Peyer's patch (tissue), 4 donors: ENCODE data around the gene PF4V1. TPM values are rescaled to one million over a fixed set of nuclear protein-coding genes. Genes with fewer than 3 reads are reported as not detected.

Experiments used
- DNase-seq, 3 donors: peaks; one replicate each; pipeline ENCODE4 v3.0.0-alpha.2; 2017 to 2019
- H3K27ac ChIP-seq, 4 donors: fragments of 200-600 bp; sonication (generic); one replicate each; pipeline ENCODE4 v1.5.1; 2016 to 2019
- H3K27me3 ChIP-seq, 2 donors: fragments of 200-600 bp; sonication (generic); one replicate each; pipeline ENCODE4 v1.5.1; 2019
- H3K36me3 ChIP-seq, 3 donors: fragments of 200-600 bp; sonication (generic); one replicate each; pipeline ENCODE4 v1.5.1; 2016 to 2019
- H3K4me1 ChIP-seq, 4 donors: fragments of 200-600 bp; sonication (generic); one replicate each; pipeline ENCODE4 v1.5.1; 2016 to 2019
- H3K4me3 ChIP-seq, 4 donors: fragments of 200-600 bp; sonication (generic); 1 replicate in 3 of 4; 2 replicates in 1 of 4; pipeline ENCODE4 v1.5.1; 2016 to 2019; ENCODE audit warnings: mild to moderate bottlenecking in 1 of 4
- H3K9me3 ChIP-seq, 4 donors: fragments of 200-600 bp; sonication (generic); one replicate each; pipeline ENCODE4 v1.5.1; 2016 to 2019; ENCODE audit warnings: mild to moderate bottlenecking in 1 of 4
- POLR2A ChIP-seq, 2 donors: fragments of 450-650 bp; IDR thresholded peaks; one replicate each; pipeline ENCODE4 v1.5.1; 2017; ENCODE audit warnings: antibody characterized with exemption in 2 of 2, mild to moderate bottlenecking in 2 of 2, moderate library complexity in 2 of 2
- total RNA-seq, 4 donors: library from RNA; depleted of rRNA; stranded (reverse); fragments of >200 nt; gene quantifications; one replicate each; pipeline ENCODE4 v1.1.0, GENCODE V29; 2016
- TF ChIP-seq, protein P1 (sequence below), 6 experiments: fragments of 450-650 bp in 4 of 6; fragments of 200-600 bp in 2 of 6; sonication (generic) in 1 of 6; IDR thresholded peaks; one replicate each; pipeline ENCODE4 v1.5.1; 2017 to 2019; ENCODE audit warnings: antibody characterized with exemption in 6 of 6, mild to moderate bottlenecking in 3 of 6, moderate library complexity in 1 of 6

PF4V1 gene
- total RNA-seq, 4 donors from 2014 or later, result not detected

DNA sequence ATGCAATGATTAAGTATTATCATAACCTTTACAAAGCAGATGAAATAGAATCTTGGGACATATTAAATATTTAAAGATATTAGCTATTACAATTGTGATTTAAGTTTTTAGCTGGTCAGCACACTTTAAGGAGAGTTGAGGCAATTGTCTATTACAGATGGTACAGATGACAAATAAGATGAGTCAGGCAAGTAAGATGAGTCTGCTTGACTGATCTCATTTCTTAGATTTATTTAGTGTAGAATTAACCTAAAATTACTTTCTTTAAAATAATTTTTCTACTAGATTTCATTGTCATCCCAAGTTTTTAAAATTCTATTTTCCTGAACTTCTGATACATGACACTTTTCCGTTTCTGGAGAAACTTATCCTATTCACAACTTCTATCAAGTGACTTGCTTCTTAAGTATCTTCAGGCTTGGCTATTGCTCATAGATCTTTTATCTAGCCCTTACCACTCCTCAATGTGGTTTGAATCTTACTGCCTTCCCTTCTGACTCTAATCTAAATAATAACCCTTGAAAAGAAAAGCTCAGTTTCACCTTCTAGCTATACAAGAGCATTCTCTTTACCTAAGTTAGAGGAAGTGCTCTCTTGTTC lies 49.0 kb downstream of the PF4V1 start:
- TF ChIP-seq POLR2A (IDR thresholded peaks at IDR 0.05), result no peak
- TF ChIP-seq, protein P1, sequence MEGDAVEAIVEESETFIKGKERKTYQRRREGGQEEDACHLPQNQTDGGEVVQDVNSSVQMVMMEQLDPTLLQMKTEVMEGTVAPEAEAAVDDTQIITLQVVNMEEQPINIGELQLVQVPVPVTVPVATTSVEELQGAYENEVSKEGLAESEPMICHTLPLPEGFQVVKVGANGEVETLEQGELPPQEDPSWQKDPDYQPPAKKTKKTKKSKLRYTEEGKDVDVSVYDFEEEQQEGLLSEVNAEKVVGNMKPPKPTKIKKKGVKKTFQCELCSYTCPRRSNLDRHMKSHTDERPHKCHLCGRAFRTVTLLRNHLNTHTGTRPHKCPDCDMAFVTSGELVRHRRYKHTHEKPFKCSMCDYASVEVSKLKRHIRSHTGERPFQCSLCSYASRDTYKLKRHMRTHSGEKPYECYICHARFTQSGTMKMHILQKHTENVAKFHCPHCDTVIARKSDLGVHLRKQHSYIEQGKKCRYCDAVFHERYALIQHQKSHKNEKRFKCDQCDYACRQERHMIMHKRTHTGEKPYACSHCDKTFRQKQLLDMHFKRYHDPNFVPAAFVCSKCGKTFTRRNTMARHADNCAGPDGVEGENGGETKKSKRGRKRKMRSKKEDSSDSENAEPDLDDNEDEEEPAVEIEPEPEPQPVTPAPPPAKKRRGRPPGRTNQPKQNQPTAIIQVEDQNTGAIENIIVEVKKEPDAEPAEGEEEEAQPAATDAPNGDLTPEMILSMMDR (IDR thresholded peaks at IDR 0.05), result no peak
- Histone ChIP-seq H3K36me3 (no peaks in the 10 kb centered on the region), H3K27me3 (no peaks in the 10 kb centered on the region), H3K4me1 (no peaks in the 10 kb centered on the region), H3K27ac (no peak overlapping the region), H3K4me3 (no peak overlapping the region), H3K9me3 (no peaks in the 10 kb centered on the region)
- DNase-seq, result no peak

GRCh38 chr4:73902817-73903547 lies 49.9 kb downstream of the PF4V1 start:
- no peak overlapping the region for H3K4me3 ChIP-seq
- TF ChIP-seq POLR2A (IDR thresholded peaks at IDR 0.05), result no peak
- no peaks in the 10 kb centered on the region for H3K4me1 ChIP-seq
- no peak overlapping the region for H3K27ac ChIP-seq
- no peaks in the 10 kb centered on the region for H3K27me3 ChIP-seq
- no peak for DNase-seq
- no peaks in the 10 kb centered on the region for H3K36me3 ChIP-seq
- no peaks in the 10 kb centered on the region for H3K9me3 ChIP-seq

Other genes with a start within 250 kb of the PF4V1 start
- 10 to 100 TPM; 37.3 to 48.7 (median 41.6) TPM for gene RASSF6, start 232.9 kb upstream of the PF4V1 start, total RNA-seq
- 10 to 100 TPM in 1 of 4 donors, not detected in 3; 25.6 TPM for gene CXCL8, start 112.7 kb upstream of the PF4V1 start, total RNA-seq
- gene CXCL6, start 16.6 kb upstream of the PF4V1 start, total RNA-seq, result 1 to 10 TPM in 1 of 4 donors, not detected in 3; 1.6 TPM
- gene CXCL1, start 16.1 kb downstream of the PF4V1 start, total RNA-seq, result 10 to 100 TPM in 1 of 4 donors, 1 to 10 TPM in 3; 4.1 to 69.3 (median 6.8) TPM
- not detected for gene PF4, start 128.7 kb downstream of the PF4V1 start, total RNA-seq
- gene PPBP, start 134.9 kb downstream of the PF4V1 start, total RNA-seq, result not detected
- not detected for gene CXCL5, start 145.4 kb downstream of the PF4V1 start, total RNA-seq
- 1 to 10 TPM; 1.5 to 3.3 (median 2.2) TPM for gene CXCL3, start 185.4 kb downstream of the PF4V1 start, total RNA-seq
- gene CXCL2, start 245.9 kb downstream of the PF4V1 start, total RNA-seq, result 10 to 100 TPM in 2 of 4 donors, 1 to 10 TPM in 2; 8.0 to 27.2 (median 9.9) TPM